HEK293 (cell line): Measurements from ENCODE around the gene MED8.

Source experiments
- CTCF ChIA-PET: fragments of 350-600 bp; formaldehyde crosslinking; extraction: SDS; loops from one replicate; lab custom pipeline; 2021; ENCODE audit warnings: antibody characterized with exemption; lab: Yijun Ruan, JAX
- POLR2A ChIA-PET: fragments of 300-600 bp; formaldehyde crosslinking; extraction: SDS; loops from one replicate; lab custom pipeline; 2020; ENCODE audit warnings: antibody characterized with exemption, inconsistent platforms; lab: Yijun Ruan, JAX
- H3K27ac ChIP-seq: fragments of 200-500 bp; sonication (Bioruptor generic); 2 replicates; pipeline ENCODE4 v1.5.1; 2014; ENCODE audit warnings: low read depth, low read length, control low read depth, inconsistent platforms; ENCODE audit errors: extremely low read depth
- H3K36me3 ChIP-seq, 2 experiments: fragments of 200-500 bp in 1 of 2; sonication (Bioruptor generic) in 1 of 2; 1 replicate in 1 of 2; 2 replicates in 1 of 2; pipeline ENCODE4 v1.5.1; 2014 to 2017; ENCODE audit warnings: inconsistent platforms in 2 of 2, low read length in 2 of 2; ENCODE audit not compliant: control insufficient read depth in 2 of 2, insufficient read depth in 1 of 2
- H3K4me1 ChIP-seq: fragments of 200-500 bp; sonication (Bioruptor generic); 2 replicates; pipeline ENCODE4 v1.5.1; 2014; ENCODE audit warnings: mild to moderate bottlenecking, low read length, inconsistent platforms; ENCODE audit not compliant: control insufficient read depth, insufficient read depth
- H3K4me3 ChIP-seq: 2 replicates; pipeline ENCODE4 v1.5.1; 2011; ENCODE audit warnings: low read depth, mild to moderate bottlenecking, control low read depth, low read length, moderate library complexity
- H3K9me3 ChIP-seq: fragments of 200-500 bp; sonication (Bioruptor generic); 2 replicates; pipeline ENCODE4 v1.5.1; 2014; ENCODE audit warnings: low read depth, low read length, inconsistent platforms; ENCODE audit not compliant: control insufficient read depth, insufficient read depth
- CTCF ChIP-seq: fragments of 450-650 bp; formaldehyde crosslinking; IDR thresholded peaks from 2 replicates; pipeline ENCODE4 v1.5.1; 2016; ENCODE audit warnings: missing biosample characterization, missing genetic modification characterization
- EGR2 ChIP-seq: fragments of 450-650 bp; formaldehyde crosslinking; IDR thresholded peaks from 2 replicates; pipeline ENCODE4 v1.5.1; 2016; ENCODE audit warnings: low read depth, missing biosample characterization, missing genetic modification characterization
- GLIS2 ChIP-seq: fragments of 450-650 bp; formaldehyde crosslinking; IDR thresholded peaks from 2 replicates; pipeline ENCODE4 v1.5.1; 2016; ENCODE audit warnings: missing biosample characterization, missing genetic modification characterization
- KLF16 ChIP-seq: fragments of 450-650 bp; formaldehyde crosslinking; IDR thresholded peaks from 2 replicates; pipeline ENCODE4 v1.5.1; 2017; ENCODE audit warnings: missing biosample characterization, missing genetic modification characterization
- KLF17 ChIP-seq: fragments of 450-650 bp; formaldehyde crosslinking; IDR thresholded peaks from 2 replicates; pipeline ENCODE4 v1.5.1; 2016; ENCODE audit warnings: missing biosample characterization, missing genetic modification characterization
- PRDM4 ChIP-seq: fragments of 450-650 bp; formaldehyde crosslinking; IDR thresholded peaks from 2 replicates; pipeline ENCODE4 v1.5.1; 2017; ENCODE audit warnings: missing biosample characterization, missing genetic modification characterization
- SCRT1 ChIP-seq: fragments of 450-650 bp; formaldehyde crosslinking; IDR thresholded peaks from 2 replicates; pipeline ENCODE4 v1.5.1; 2016; ENCODE audit warnings: missing biosample characterization, missing genetic modification characterization, borderline replicate concordance
- SETDB1 ChIP-seq: IDR thresholded peaks from one replicate; pipeline ENCODE4 v1.6.1; 2017; ENCODE audit warnings: mild to moderate bottlenecking, low read length, moderate library complexity, mixed read lengths; ENCODE audit not compliant: insufficient read length
- YY1 ChIP-seq: fragments of 450-650 bp; formaldehyde crosslinking; IDR thresholded peaks from 2 replicates; pipeline ENCODE4 v1.5.1; 2018; ENCODE audit warnings: missing biosample characterization, missing genetic modification characterization
- ZBTB10 ChIP-seq: fragments of 450-650 bp; formaldehyde crosslinking; IDR thresholded peaks from 2 replicates; pipeline ENCODE4 v1.5.1; 2016; ENCODE audit warnings: missing biosample characterization, missing genetic modification characterization
- ZFHX2 ChIP-seq: fragments of 450-650 bp; formaldehyde crosslinking; conservative IDR thresholded peaks from 2 replicates; pipeline ENCODE4 v1.5.1; 2016; ENCODE audit warnings: missing biosample characterization, missing genetic modification characterization
- ZNF138 ChIP-seq: fragments of 450-650 bp; formaldehyde crosslinking; IDR thresholded peaks from 2 replicates; pipeline ENCODE4 v1.5.1; 2016; ENCODE audit warnings: missing biosample characterization, missing genetic modification characterization, borderline replicate concordance
- ZNF341 ChIP-seq: fragments of 450-650 bp; formaldehyde crosslinking; IDR thresholded peaks from 2 replicates; pipeline ENCODE4; 2016; ENCODE audit warnings: low read depth, missing biosample characterization, missing genetic modification characterization
- ZNF366 ChIP-seq: fragments of 450-650 bp; formaldehyde crosslinking; conservative IDR thresholded peaks from 2 replicates; pipeline ENCODE4 v1.5.1; 2016; ENCODE audit warnings: missing biosample characterization, missing genetic modification characterization
- ZNF518A ChIP-seq: fragments of 450-650 bp; formaldehyde crosslinking; conservative IDR thresholded peaks from 2 replicates; pipeline ENCODE4 v1.5.1; 2016; ENCODE audit warnings: low read depth, missing biosample characterization, missing genetic modification characterization
- ZNF521 ChIP-seq: fragments of 450-650 bp; formaldehyde crosslinking; IDR thresholded peaks from 2 replicates; pipeline ENCODE4 v1.5.1; 2017; ENCODE audit warnings: missing biosample characterization, mild to moderate bottlenecking, missing genetic modification characterization
- ZNF639 ChIP-seq: fragments of 450-650 bp; formaldehyde crosslinking; IDR thresholded peaks from 2 replicates; pipeline ENCODE4 v1.5.1; 2016; ENCODE audit warnings: missing biosample characterization, missing genetic modification characterization
- ZNF660 ChIP-seq: fragments of 450-650 bp; IDR thresholded peaks from 2 replicates; pipeline ENCODE4 v1.5.1; 2018; ENCODE audit warnings: missing biosample characterization, mild to moderate bottlenecking, missing genetic modification characterization
- ZNF791 ChIP-seq: fragments of 450-650 bp; formaldehyde crosslinking; IDR thresholded peaks from 2 replicates; pipeline ENCODE4 v1.5.1; 2016; ENCODE audit warnings: missing biosample characterization, missing genetic modification characterization
- ZNF792 ChIP-seq: fragments of 450-650 bp; formaldehyde crosslinking; IDR thresholded peaks from 2 replicates; pipeline ENCODE4 v1.5.1; 2016; ENCODE audit warnings: missing biosample characterization, missing genetic modification characterization
- ZNF830 ChIP-seq: fragments of 450-650 bp; IDR thresholded peaks from 2 replicates; pipeline ENCODE4 v1.5.0; 2018; ENCODE audit warnings: missing biosample characterization, missing genetic modification characterization, low read depth, mild to moderate bottlenecking, moderate library complexity

MED8 gene

GRCh38 chr1:43388613-43389012 lies 987 bp downstream of the MED8 start (continued):
- no peak for TF ChIP-seq PRDM4
- TF ChIP-seq ZNF521 (tag by site-specific recombination): no peak
- TF ChIP-seq ZNF138 (tag by site-specific recombination): no peak
- no peak for TF ChIP-seq EGR2
- TF ChIP-seq YY1 (tag by site-specific recombination): no peak
- no peak for TF ChIP-seq ZNF660 (tag by site-specific recombination)
- no peak for TF ChIP-seq ZFHX2 (tag by site-specific recombination)
- no peak for TF ChIP-seq ZNF791 (tag by site-specific recombination)
- no peak for TF ChIP-seq SETDB1
- no peak for TF ChIP-seq ZBTB10

- peaks cover 8 to 55% of the 10 kb centered on the region in 2 experiments; a peak in 2 of 3 replicates for H3K36me3 ChIP-seq
- POLR2A ChIA-PET: interaction anchor here (2.8 kb wide), 2 partner anchors 20 to 30 kb away, joined by 14 to 20 read pairs; partner anchors contain the start of genes CDC20 and ELOVL1
- no peaks in the 10 kb centered on the region for H3K4me1 ChIP-seq
- no peak overlapping the region for H3K27ac ChIP-seq
- CTCF ChIA-PET: interaction anchor here (0.5 to 0.9 kb wide), 3 partner anchors 10 to 152 kb away, joined by 3 read pairs; no protein-coding TSS in a partner anchor
- no peaks in the 10 kb centered on the region for H3K9me3 ChIP-seq
- no peak overlapping the region for H3K4me3 ChIP-seq
- TF ChIP-seq ZNF830 (tag by site-specific recombination): no peak
- no peak for TF ChIP-seq ZNF366 (tag by site-specific recombination)
- TF ChIP-seq ZNF341: no peak
- no peak for TF ChIP-seq EGR2
- TF ChIP-seq ZNF792: no peak
- no peak for TF ChIP-seq ZNF639 (tag by site-specific recombination)
- no peak for TF ChIP-seq KLF16 (tag by site-specific recombination)
- TF ChIP-seq KLF17 (tag by site-specific recombination): no peak
- TF ChIP-seq ZNF518A (tag by site-specific recombination): no peak
- TF ChIP-seq GLIS2 (tag by site-specific recombination): no peak
- TF ChIP-seq CTCF (tag by site-specific recombination): no peak
- no peak for TF ChIP-seq SCRT1 (tag by site-specific recombination)
These were observed 1.5 kb downstream of the MED8 start for GRCh38 chr1:43387976-43388599.
